HepG2 (cell line): Measurements from ENCODE around the gene SPSB1.

Experiments used
- CEBPB ChIP-seq: IDR thresholded peaks from 2 replicates; pipeline ENCODE4 v1.6.1; 2011; ENCODE audit warnings: low read depth, low read length, improper control_type of control experiment, borderline replicate concordance
- ELF1 ChIP-seq: sonication (generic); formaldehyde crosslinking; IDR thresholded peaks from 2 replicates; pipeline ENCODE4 v1.4.0; 2020; ENCODE audit warnings: missing genetic modification reagents
- JUN ChIP-seq: sonication (generic); formaldehyde crosslinking; IDR thresholded peaks from 2 replicates; pipeline ENCODE4 v1.4.0; 2020; ENCODE audit warnings: mild to moderate bottlenecking, missing genetic modification reagents
- MAFK ChIP-seq, 2 experiments: IDR thresholded peaks in 1 of 2; conservative IDR thresholded peaks in 1 of 2; 2 replicates each; pipeline ENCODE4 v1.6.1; 2011; ENCODE audit warnings: improper control_type of control experiment in 2 of 2, low read length in 2 of 2
- MED8 ChIP-seq: sonication (generic); formaldehyde crosslinking; IDR thresholded peaks from 2 replicates; pipeline ENCODE4 v1.8.1; 2023; ENCODE audit warnings: mild to moderate bottlenecking, missing genetic modification reagents; ENCODE audit not compliant: insufficient replicate concordance
- NFIC ChIP-seq: IDR thresholded peaks from 2 replicates; pipeline ENCODE4 v1.6.1; 2012; ENCODE audit warnings: mild to moderate bottlenecking, low read length, inconsistent platforms
- POLR2AphosphoS5 ChIP-seq: IDR thresholded peaks from 2 replicates; pipeline ENCODE4 v1.6.1; 2012; ENCODE audit warnings: low read depth, low read length
- ZBTB21 ChIP-seq: sonication (generic); formaldehyde crosslinking; IDR thresholded peaks from 2 replicates; pipeline ENCODE4 v1.4.0; 2020; ENCODE audit warnings: missing genetic modification reagents
- ZNF557 ChIP-seq: sonication (generic); formaldehyde crosslinking; IDR thresholded peaks from 2 replicates; pipeline ENCODE4 v1.4.0; 2020; ENCODE audit warnings: missing genetic modification reagents
- ZNF780A ChIP-seq: sonication (generic); formaldehyde crosslinking; IDR thresholded peaks from 2 replicates; pipeline ENCODE4 v1.8.0; 2022; ENCODE audit warnings: mild to moderate bottlenecking, missing genetic modification reagents, moderate library complexity
- TF ChIP-seq, protein P1 (sequence below): sonication (generic); formaldehyde crosslinking; IDR thresholded peaks from 2 replicates; pipeline ENCODE4 v1.5.0; 2020; ENCODE audit warnings: mild to moderate bottlenecking, missing genetic modification reagents, moderate library complexity
- TF ChIP-seq, protein P2 (sequence below): sonication (generic); formaldehyde crosslinking; IDR thresholded peaks from 2 replicates; pipeline ENCODE4 v1.4.0; 2020; ENCODE audit warnings: mild to moderate bottlenecking, missing genetic modification reagents

DNA sequence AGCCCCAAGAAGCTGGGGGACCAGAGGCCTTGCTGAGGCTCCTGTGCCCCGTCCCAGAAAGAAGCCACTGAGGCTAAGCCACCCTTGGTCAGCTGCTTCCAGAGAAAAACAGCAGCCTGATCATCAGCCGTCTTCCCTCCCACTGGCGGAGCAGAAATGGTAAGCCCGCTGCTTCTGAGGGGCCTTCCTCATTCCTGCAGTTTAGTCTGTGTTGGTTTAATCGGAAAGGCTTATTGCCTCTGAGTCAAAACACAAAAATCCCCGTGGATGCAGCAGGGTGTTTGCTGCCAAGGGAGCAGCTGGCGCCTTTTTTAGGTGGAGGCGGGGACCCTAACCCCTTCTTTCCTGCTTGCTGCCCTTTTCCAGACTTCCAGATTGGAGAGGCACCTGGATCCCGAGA, 33.9 kb downstream of the SPSB1 start:
- no peak for TF ChIP-seq JUN
- no peak for TF ChIP-seq CEBPB
- no peak for TF ChIP-seq MED8 (CRISPR knock-in tag)
- TF ChIP-seq, protein P1, sequence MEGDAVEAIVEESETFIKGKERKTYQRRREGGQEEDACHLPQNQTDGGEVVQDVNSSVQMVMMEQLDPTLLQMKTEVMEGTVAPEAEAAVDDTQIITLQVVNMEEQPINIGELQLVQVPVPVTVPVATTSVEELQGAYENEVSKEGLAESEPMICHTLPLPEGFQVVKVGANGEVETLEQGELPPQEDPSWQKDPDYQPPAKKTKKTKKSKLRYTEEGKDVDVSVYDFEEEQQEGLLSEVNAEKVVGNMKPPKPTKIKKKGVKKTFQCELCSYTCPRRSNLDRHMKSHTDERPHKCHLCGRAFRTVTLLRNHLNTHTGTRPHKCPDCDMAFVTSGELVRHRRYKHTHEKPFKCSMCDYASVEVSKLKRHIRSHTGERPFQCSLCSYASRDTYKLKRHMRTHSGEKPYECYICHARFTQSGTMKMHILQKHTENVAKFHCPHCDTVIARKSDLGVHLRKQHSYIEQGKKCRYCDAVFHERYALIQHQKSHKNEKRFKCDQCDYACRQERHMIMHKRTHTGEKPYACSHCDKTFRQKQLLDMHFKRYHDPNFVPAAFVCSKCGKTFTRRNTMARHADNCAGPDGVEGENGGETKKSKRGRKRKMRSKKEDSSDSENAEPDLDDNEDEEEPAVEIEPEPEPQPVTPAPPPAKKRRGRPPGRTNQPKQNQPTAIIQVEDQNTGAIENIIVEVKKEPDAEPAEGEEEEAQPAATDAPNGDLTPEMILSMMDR (CRISPR knock-in tag) = no peak
- TF ChIP-seq NFIC = no peak
- TF ChIP-seq ZNF780A (CRISPR knock-in tag) = no peak
- TF ChIP-seq, protein P2, sequence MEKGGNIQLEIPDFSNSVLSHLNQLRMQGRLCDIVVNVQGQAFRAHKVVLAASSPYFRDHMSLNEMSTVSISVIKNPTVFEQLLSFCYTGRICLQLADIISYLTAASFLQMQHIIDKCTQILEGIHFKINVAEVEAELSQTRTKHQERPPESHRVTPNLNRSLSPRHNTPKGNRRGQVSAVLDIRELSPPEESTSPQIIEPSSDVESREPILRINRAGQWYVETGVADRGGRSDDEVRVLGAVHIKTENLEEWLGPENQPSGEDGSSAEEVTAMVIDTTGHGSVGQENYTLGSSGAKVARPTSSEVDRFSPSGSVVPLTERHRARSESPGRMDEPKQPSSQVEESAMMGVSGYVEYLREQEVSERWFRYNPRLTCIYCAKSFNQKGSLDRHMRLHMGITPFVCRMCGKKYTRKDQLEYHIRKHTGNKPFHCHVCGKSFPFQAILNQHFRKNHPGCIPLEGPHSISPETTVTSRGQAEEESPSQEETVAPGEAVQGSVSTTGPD (CRISPR knock-in tag) = no peak
- TF ChIP-seq POLR2AphosphoS5 = no peak
- no peak for TF ChIP-seq ZNF557 (CRISPR knock-in tag)
- no peak for TF ChIP-seq MAFK (conservative IDR thresholded peaks at IDR 0.05 in 1 of 2, IDR thresholded peaks at IDR 0.05 in 1 of 2; ENCODE audit: low read length in 2 of 2)
- no peak for TF ChIP-seq ELF1
- no peak for TF ChIP-seq ZBTB21 (CRISPR knock-in tag)
